ENCODE data around the gene MMP12. TPM values are rescaled to one million over a fixed set of nuclear protein-coding genes. Genes with fewer than 3 reads are reported as not detected.
A peak's percentile ranks its signal among the peaks of the same experiment; 100 is the strongest.

MMP12 gene
- polyA plus RNA-seq, 3 donors, result not detected

- TF ChIP-seq, protein P1, sequence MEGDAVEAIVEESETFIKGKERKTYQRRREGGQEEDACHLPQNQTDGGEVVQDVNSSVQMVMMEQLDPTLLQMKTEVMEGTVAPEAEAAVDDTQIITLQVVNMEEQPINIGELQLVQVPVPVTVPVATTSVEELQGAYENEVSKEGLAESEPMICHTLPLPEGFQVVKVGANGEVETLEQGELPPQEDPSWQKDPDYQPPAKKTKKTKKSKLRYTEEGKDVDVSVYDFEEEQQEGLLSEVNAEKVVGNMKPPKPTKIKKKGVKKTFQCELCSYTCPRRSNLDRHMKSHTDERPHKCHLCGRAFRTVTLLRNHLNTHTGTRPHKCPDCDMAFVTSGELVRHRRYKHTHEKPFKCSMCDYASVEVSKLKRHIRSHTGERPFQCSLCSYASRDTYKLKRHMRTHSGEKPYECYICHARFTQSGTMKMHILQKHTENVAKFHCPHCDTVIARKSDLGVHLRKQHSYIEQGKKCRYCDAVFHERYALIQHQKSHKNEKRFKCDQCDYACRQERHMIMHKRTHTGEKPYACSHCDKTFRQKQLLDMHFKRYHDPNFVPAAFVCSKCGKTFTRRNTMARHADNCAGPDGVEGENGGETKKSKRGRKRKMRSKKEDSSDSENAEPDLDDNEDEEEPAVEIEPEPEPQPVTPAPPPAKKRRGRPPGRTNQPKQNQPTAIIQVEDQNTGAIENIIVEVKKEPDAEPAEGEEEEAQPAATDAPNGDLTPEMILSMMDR (IDR thresholded peaks at IDR 0.05), result no peak
- H3K4me2 ChIP-seq (replicated peaks; ENCODE audit: extremely low read depth, low read length, poor library complexity, severe bottlenecking), result peak overlapping the region; percentile 33
- H3K9ac ChIP-seq (ENCODE audit: insufficient read depth, low read length, poor library complexity, severe bottlenecking), result no peak overlapping the region
- no peak overlapping the region for H2AFZ ChIP-seq (ENCODE audit: insufficient read depth, low read depth, low read length, poor library complexity, severe bottlenecking)
- DNase-seq, result peak; percentile 65 to 73 (median 72)
- H3K4me3 ChIP-seq (replicated peaks in 1 of 3; ENCODE audit: low read depth in 2 of 3, low read length in 3 of 3), result peak overlapping the region in 1 of 3 experiments; percentile 19
- peaks cover 29 to 30% of the 10 kb centered on the region in 2 donors for H3K4me1 ChIP-seq (ENCODE audit: control insufficient read depth in 1 of 2, insufficient read depth in 2 of 2, low read length in 2 of 2)
- Mint-ChIP-seq H3K4me3 (peak overlapping the region; percentile 17 to 83), H3K27ac (peak overlapping the region; percentile 78 to 91 (median 88)), H3K27me3 (ENCODE audit: low read depth in 3 of 3) (peaks cover 46 to 70% (median 47%) of the 10 kb centered on the region in 3 donors), H3K9me3 (peaks cover 0 to 10% (median 0%) of the 10 kb centered on the region in 7 donors), H3K36me3 (no peaks in the 10 kb centered on the region), H3K4me1 (peaks cover 34% of the 10 kb centered on the region)
- H3K27me3 ChIP-seq (ENCODE audit: control insufficient read depth in 2 of 2, insufficient read depth in 2 of 2, low read length in 2 of 2), result peaks cover 29 to 45% of the 10 kb centered on the region in 2 donors
- H3K79me2 ChIP-seq (ENCODE audit: insufficient read depth, low read length), result no peaks in the 10 kb centered on the region
- no peaks in the 10 kb centered on the region for H3K36me3 ChIP-seq (replicated peaks in 1 of 2; ENCODE audit: control insufficient read depth in 1 of 2, insufficient read depth in 2 of 2, low read length in 2 of 2)
- intact Hi-C loops (cut with micrococcal nuclease), result no loop called here
- H4K20me1 ChIP-seq (ENCODE audit: insufficient read depth, low read length), result no peaks in the 10 kb centered on the region
- H3K9me3 ChIP-seq (replicated peaks in 1 of 2; ENCODE audit: control insufficient read depth in 1 of 2, insufficient read depth in 1 of 2, low read length in 2 of 2), result no peaks in the 10 kb centered on the region
- peak overlapping the region; percentile 26 to 67 for H3K27ac ChIP-seq (ENCODE audit: low read depth in 1 of 2, low read length in 2 of 2)
- 0% methylated on average over 7 of the region's 13 CpGs for WGBS (ENCODE audit: insufficient coverage)
These were observed 45.4 kb upstream of the MMP12 start for GRCh38 chr11:102920118-102920684.

- intact Hi-C loops (cut with micrococcal nuclease), result no loop called here
These were observed 40.2 kb upstream of the MMP12 start for GRCh38 chr11:102915044-102915375.

More at GRCh38 chr11:102915044-102915375, 40.2 kb upstream of the MMP12 start:
- Mint-ChIP-seq H3K9me3 (peaks cover 0 to 4% (median 0%) of the 10 kb centered on the region in 7 donors), H3K27me3 (ENCODE audit: low read depth in 3 of 3) (peaks cover 26 to 47% (median 32%) of the 10 kb centered on the region in 3 donors), H3K4me1 (peaks cover 7% of the 10 kb centered on the region), H3K36me3 (no peaks in the 10 kb centered on the region), H3K27ac (peak overlapping the region in 1 of 7 donors; percentile 31), H3K4me3 (no peak overlapping the region)
- H3K4me2 ChIP-seq (replicated peaks; ENCODE audit: extremely low read depth, low read length, poor library complexity, severe bottlenecking), result no peak overlapping the region
- no peaks in the 10 kb centered on the region for H4K20me1 ChIP-seq (ENCODE audit: insufficient read depth, low read length)
- H3K4me1 ChIP-seq (ENCODE audit: control insufficient read depth in 1 of 2, insufficient read depth in 2 of 2, low read length in 2 of 2), result peaks cover 7 to 8% of the 10 kb centered on the region in 2 donors
- no peak overlapping the region for H3K9ac ChIP-seq (ENCODE audit: insufficient read depth, low read length, poor library complexity, severe bottlenecking)
- TF ChIP-seq, protein P1 (IDR thresholded peaks at IDR 0.05), result no peak
- no peaks in the 10 kb centered on the region for H3K36me3 ChIP-seq (replicated peaks in 1 of 2; ENCODE audit: control insufficient read depth in 1 of 2, insufficient read depth in 2 of 2, low read length in 2 of 2)
- H3K27ac ChIP-seq (ENCODE audit: low read depth in 1 of 2, low read length in 2 of 2), result no peak overlapping the region
- no peaks in the 10 kb centered on the region for H3K9me3 ChIP-seq (replicated peaks in 1 of 2; ENCODE audit: control insufficient read depth in 1 of 2, insufficient read depth in 1 of 2, low read length in 2 of 2)
- no peak overlapping the region for H2AFZ ChIP-seq (ENCODE audit: insufficient read depth, low read depth, low read length, poor library complexity, severe bottlenecking)
- no peaks in the 10 kb centered on the region for H3K79me2 ChIP-seq (ENCODE audit: insufficient read depth, low read length)
- H3K27me3 ChIP-seq (ENCODE audit: control insufficient read depth in 2 of 2, insufficient read depth in 2 of 2, low read length in 2 of 2), result peaks cover 33 to 34% of the 10 kb centered on the region in 2 donors
- H3K4me3 ChIP-seq (replicated peaks in 1 of 3; ENCODE audit: low read depth in 2 of 3, low read length in 3 of 3), result no peak overlapping the region
- DNase-seq, result no peak
